CD4-positive, CD25-positive, alpha-beta regulatory T cell (primary cell): Measurements from ENCODE around the gene DTD2. TPM values are rescaled to one million over a fixed set of nuclear protein-coding genes. Genes with fewer than 3 reads are reported as not detected.

Source experiments
- ATAC-seq, 2 donors: fragments of 150-1000 bp; cut with Tn5 transposase; one replicate each; pipeline ENCODE4 v1.10.0; 2021; ENCODE audit warnings: low read depth in 2 of 2, moderate number of reproducible peaks in 2 of 2, moderate library complexity in 1 of 2
- DNase-seq, 3 donors: peaks; one replicate each; pipeline versions ENCODE4 v3.0.0 to v3.0.0-alpha.2; 2012 to 2022; ENCODE audit warnings: mixed read lengths in 1 of 3
- H3K27ac ChIP-seq: one replicate; pipeline ENCODE4 v1.7.0; 2013; ENCODE audit warnings: mild to moderate bottlenecking, low read length; ENCODE audit not compliant: insufficient read depth, poor library complexity, severe bottlenecking
- H3K27me3 ChIP-seq: one replicate; pipeline ENCODE4 v1.7.0; 2013; ENCODE audit warnings: low read length; ENCODE audit not compliant: control insufficient read depth, insufficient read depth
- H3K36me3 ChIP-seq: one replicate; pipeline ENCODE4 v1.7.0; 2013; ENCODE audit warnings: mild to moderate bottlenecking, low read length, moderate library complexity; ENCODE audit not compliant: control insufficient read depth, insufficient read depth
- H3K4me1 ChIP-seq: 2 replicates; pipeline ENCODE4 v1.7.0; 2013; ENCODE audit warnings: mild to moderate bottlenecking, low read length; ENCODE audit not compliant: insufficient read depth, control insufficient read depth, poor library complexity, severe bottlenecking
- H3K4me3 ChIP-seq: one replicate; pipeline ENCODE4 v1.7.0; 2013; ENCODE audit warnings: low read depth, mild to moderate bottlenecking, low read length, moderate library complexity
- H3K9me3 ChIP-seq, 2 experiments: 1 replicate in 1 of 2; 2 replicates in 1 of 2; pipeline ENCODE4 v1.7.0; 2013; ENCODE audit warnings: low read length in 2 of 2, mild to moderate bottlenecking in 1 of 2, moderate library complexity in 1 of 2; ENCODE audit not compliant: control insufficient read depth in 2 of 2
- H3K27ac Mint-ChIP-seq, 3 donors: one replicate each; pipeline ENCODE4 v1.8.0; 2020 to 2022; ENCODE audit warnings: mild to moderate bottlenecking in 3 of 3, mixed read lengths in 3 of 3, moderate library complexity in 2 of 3
- H3K27me3 Mint-ChIP-seq: one replicate; pipeline ENCODE4 v1.8.0; 2022; ENCODE audit warnings: mild to moderate bottlenecking, mixed read lengths
- H3K36me3 Mint-ChIP-seq: one replicate; pipeline ENCODE4 v1.8.0; 2020; ENCODE audit warnings: mixed read lengths
- H3K4me1 Mint-ChIP-seq, 4 donors: one replicate each; pipeline ENCODE4 v1.8.0; 2020 to 2022; ENCODE audit warnings: mixed read lengths in 4 of 4, mild to moderate bottlenecking in 1 of 4
- H3K4me3 Mint-ChIP-seq, 4 donors: one replicate each; pipeline ENCODE4 v1.8.0; 2020 to 2022; ENCODE audit warnings: mild to moderate bottlenecking in 4 of 4, mixed read lengths in 4 of 4, moderate library complexity in 3 of 4
- H3K9me3 Mint-ChIP-seq, 7 donors: one replicate each; pipeline ENCODE4 v1.8.0; 2020 to 2022; ENCODE audit warnings: mixed read lengths in 7 of 7, mild to moderate bottlenecking in 3 of 7, moderate library complexity in 2 of 7
- polyA plus RNA-seq, 4 donors: library from polyadenylated mRNA; unstranded; fragments of 300-500 nt; fragmentation: Illumina TruSeq; gene quantifications; one replicate each; pipeline ENCODE4 v1.2.3, GENCODE V29; 2021
- total RNA-seq: library from RNA; stranded (reverse); gene quantifications from one replicate; pipeline ENCODE4 v1.2.3, GENCODE V29; 2022

DTD2 gene
- total and polyA plus RNA-seq, 5 donors from 2014 or later, result 7.8 to 23.7 (median 14.4) TPM

DNA sequence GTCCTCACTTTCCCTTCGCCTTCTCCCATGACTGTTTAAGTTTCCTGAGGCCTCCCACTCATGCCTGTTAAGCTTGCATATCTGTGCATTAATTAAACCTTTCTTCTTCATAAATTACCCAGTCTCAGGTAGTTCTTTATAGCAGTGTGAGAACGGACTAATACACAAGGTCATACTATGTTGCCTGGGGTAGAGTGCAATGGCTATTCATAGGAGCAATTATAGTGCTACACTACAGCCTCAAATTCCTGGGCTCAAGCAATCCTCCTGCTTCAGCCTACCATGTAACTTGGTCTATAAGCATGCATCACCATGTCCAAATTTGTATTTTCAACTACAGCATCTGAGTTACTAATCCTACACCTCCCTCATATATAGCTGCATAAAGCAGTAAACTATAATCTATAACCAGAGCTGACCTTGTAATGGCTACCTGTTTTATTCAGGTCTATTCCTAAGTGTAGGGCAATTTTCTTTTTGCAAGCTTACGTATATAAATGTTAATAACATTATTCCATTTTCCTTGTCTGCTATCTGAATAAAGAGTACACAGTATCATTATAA is 55.9 kb downstream of the DTD2 start:
- no peak overlapping the region for H3K4me3 Mint-ChIP-seq
- H3K27ac Mint-ChIP-seq, result peak overlapping the region in 1 of 3 donors; percentile 20
- Histone ChIP-seq H3K36me3 (peaks cover 6% of the 10 kb centered on the region), H3K27ac (no peak overlapping the region), H3K4me3 (no peak overlapping the region), H3K27me3 (no peaks in the 10 kb centered on the region), H3K9me3 (no peaks in the 10 kb centered on the region), H3K4me1 (no peaks in the 10 kb centered on the region)
- no peaks in the 10 kb centered on the region for H3K27me3 Mint-ChIP-seq
- H3K9me3 Mint-ChIP-seq, result no peaks in the 10 kb centered on the region
- H3K4me1 Mint-ChIP-seq, result peaks cover 3 to 12% (median 7%) of the 10 kb centered on the region in 4 donors
- DNase-seq (no peak), ATAC-seq (no peak)
- H3K36me3 Mint-ChIP-seq, result peaks cover 26% of the 10 kb centered on the region

DNA sequence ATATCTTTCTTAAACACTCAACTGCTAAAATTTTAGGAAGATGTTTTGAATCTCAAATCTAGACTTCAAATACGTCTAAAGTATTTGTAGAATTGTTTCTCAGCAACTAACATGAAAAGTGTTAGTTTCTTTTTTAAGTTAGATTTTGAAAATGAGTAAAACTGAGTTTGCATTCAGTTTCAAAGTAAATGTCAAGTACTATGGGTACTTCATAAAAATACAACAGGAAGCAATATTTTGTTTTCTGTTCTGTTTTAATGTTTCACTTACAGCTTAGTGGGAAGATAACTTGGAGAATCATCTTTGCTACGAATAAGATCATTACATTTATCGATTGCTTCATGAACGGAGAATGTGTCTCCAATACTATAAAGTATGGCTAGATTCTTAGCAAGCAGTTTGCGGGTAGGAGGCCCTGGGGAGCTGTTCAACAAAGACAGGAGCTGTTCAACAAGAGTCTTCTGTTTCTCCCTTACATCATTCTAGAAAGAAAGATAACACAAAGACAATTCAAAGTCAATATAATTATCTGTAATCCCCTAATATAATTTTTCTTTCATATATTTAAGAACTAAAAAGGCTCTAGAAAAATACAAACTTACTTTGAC is 57.2 kb downstream of the DTD2 start:
- peaks cover 6% of the 10 kb centered on the region for H3K36me3 ChIP-seq
- no peak overlapping the region for H3K4me3 ChIP-seq
- H3K9me3 Mint-ChIP-seq, result no peaks in the 10 kb centered on the region
- peaks cover 3 to 12% (median 4%) of the 10 kb centered on the region in 4 donors for H3K4me1 Mint-ChIP-seq
- peaks cover 27% of the 10 kb centered on the region for H3K36me3 Mint-ChIP-seq
- H3K27me3 ChIP-seq, result no peaks in the 10 kb centered on the region
- DNase-seq (peak in 1 of 3 donors; percentile 33), ATAC-seq (no peak)
- no peak overlapping the region for H3K4me3 Mint-ChIP-seq
- no peaks in the 10 kb centered on the region for H3K27me3 Mint-ChIP-seq
- no peaks in the 10 kb centered on the region for H3K9me3 ChIP-seq
- H3K27ac ChIP-seq, result no peak overlapping the region
- no peak overlapping the region for H3K27ac Mint-ChIP-seq
- no peaks in the 10 kb centered on the region for H3K4me1 ChIP-seq

Other genes starting within 250 kb of the DTD2 start
- gene HECTD1, start 249.7 kb downstream of the DTD2 start, total RNA-seq, result 172 TPM
- 10 to 100 TPM; 25.3 to 29.3 (median 27.0) TPM for gene HECTD1, start 249.7 kb downstream of the DTD2 start, polyA plus RNA-seq
- 11.4 TPM for gene HEATR5A, start 37.0 kb downstream of the DTD2 start, total RNA-seq
- 1 to 10 TPM; 4.2 to 7.4 (median 5.1) TPM for gene HEATR5A, start 37.0 kb downstream of the DTD2 start, polyA plus RNA-seq
- not detected for gene GPR33, start 30.5 kb upstream of the DTD2 start, total RNA-seq
- gene GPR33, start 30.5 kb upstream of the DTD2 start, polyA plus RNA-seq, result not detected
- 8.1 TPM for gene NUBPL, start 103.9 kb upstream of the DTD2 start, total RNA-seq
- gene NUBPL, start 103.9 kb upstream of the DTD2 start, polyA plus RNA-seq, result 1 to 10 TPM; 4.2 to 9.9 (median 7.0) TPM